Adrenal gland (tissue), 5 donors: ENCODE measurements around the gene ARX.

Source experiments
- POLR2A ChIP-seq, 2 donors: fragments of 450-650 bp; IDR thresholded peaks; one replicate each; pipeline ENCODE4 v1.6.1; 2017; ENCODE audit warnings: antibody characterized with exemption in 2 of 2, mild to moderate bottlenecking in 2 of 2, moderate library complexity in 1 of 2
- TF ChIP-seq, protein P1 (sequence below), 6 experiments: fragments of 450-650 bp in 4 of 6; fragments of 200-600 bp in 2 of 6; sonication (generic) in 1 of 6; IDR thresholded peaks; 1 replicate in 5 of 6; 2 replicates in 1 of 6; pipeline versions ENCODE4 v1.5.1 to v1.8.0; 2016 to 2021; ENCODE audit warnings: antibody characterized with exemption in 6 of 6, mild to moderate bottlenecking in 2 of 6, moderate library complexity in 1 of 6
- donor health status: DM: no; HTN: no; CAD: no.

- TF ChIP-seq, protein P1, sequence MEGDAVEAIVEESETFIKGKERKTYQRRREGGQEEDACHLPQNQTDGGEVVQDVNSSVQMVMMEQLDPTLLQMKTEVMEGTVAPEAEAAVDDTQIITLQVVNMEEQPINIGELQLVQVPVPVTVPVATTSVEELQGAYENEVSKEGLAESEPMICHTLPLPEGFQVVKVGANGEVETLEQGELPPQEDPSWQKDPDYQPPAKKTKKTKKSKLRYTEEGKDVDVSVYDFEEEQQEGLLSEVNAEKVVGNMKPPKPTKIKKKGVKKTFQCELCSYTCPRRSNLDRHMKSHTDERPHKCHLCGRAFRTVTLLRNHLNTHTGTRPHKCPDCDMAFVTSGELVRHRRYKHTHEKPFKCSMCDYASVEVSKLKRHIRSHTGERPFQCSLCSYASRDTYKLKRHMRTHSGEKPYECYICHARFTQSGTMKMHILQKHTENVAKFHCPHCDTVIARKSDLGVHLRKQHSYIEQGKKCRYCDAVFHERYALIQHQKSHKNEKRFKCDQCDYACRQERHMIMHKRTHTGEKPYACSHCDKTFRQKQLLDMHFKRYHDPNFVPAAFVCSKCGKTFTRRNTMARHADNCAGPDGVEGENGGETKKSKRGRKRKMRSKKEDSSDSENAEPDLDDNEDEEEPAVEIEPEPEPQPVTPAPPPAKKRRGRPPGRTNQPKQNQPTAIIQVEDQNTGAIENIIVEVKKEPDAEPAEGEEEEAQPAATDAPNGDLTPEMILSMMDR (IDR thresholded peaks at IDR 0.05): no peak
- TF ChIP-seq POLR2A (IDR thresholded peaks at IDR 0.05): no peak
These were observed 34.2 kb upstream of the ARX start for GRCh38 chrX:25049971-25050370.
